NK-92 (cell line): Measurements from ENCODE around the gene RNF183.
"Not testable (repeated sequence)": the region's sequence is repeated elsewhere in the genome, so short reads cannot be mapped to it uniquely, and the experiment has no call there.

ENCODE experiments used
- DNase-seq: peaks from one replicate; lab custom pipeline; 2025; ENCODE audit not compliant: unreplicated experiment; lab: John Stamatoyannopoulos, UW

The RNF183 gene

DNA sequence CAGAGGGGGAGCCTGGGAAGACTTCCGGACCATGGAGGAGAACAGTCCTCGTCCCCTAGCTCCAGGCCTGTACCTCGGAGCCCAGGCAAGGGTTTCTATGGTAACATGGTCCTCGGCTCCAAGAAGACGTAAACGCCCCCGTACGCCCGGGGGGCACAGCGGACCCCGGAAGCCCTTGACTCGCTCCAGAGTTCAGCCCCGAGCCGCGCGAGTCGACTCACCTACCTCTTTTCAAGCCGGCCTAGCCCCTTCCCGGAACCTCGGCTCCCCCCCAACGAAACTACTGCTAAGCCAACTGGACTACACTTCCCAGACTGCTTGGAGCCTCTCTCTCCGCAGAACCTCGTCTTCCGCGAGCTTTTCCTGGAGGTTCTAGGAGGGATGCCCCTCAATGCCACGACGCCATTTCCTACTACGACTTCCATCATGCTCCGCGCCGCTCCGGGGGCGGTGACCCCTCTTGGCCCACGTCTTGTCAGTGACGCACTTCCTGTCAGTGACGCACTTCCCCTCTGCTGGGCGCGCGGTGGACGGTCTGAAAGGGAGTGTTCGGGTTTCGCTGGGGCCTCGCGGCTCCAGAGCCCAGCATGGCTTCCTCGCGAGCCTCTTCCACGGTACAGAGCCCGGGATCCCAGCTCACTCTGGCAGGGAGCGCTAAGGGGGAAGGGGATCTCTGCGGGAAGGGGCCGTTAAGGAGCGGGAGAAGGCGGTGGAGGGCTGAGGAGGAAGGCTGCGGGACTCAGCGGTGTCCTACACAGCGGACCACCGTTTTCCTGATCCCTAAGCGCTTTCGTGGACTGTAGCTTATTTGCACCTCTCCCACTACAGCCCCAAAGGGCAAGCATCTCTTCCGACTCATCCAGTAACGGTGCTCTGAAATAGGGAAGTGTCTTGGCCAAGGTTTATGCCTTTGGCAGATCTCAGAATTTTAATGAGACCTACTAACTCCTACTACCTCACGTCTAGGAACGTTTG lies 27.7 kb downstream of the RNF183 start, which contains the start of the genes CDC26 and PRPF4:
Gene CDC26, minus strand, starts transcription at position 416 of the 975 bp plus-strand sequence. CDS start 3,065 bp downstream, outside the sequence.
Gene PRPF4, plus strand, starts transcription at position 502 of the 975 bp plus-strand sequence. Its CDS starts 86 bp downstream, at position 588.
- DNase-seq: peak; percentile 67

DNA sequence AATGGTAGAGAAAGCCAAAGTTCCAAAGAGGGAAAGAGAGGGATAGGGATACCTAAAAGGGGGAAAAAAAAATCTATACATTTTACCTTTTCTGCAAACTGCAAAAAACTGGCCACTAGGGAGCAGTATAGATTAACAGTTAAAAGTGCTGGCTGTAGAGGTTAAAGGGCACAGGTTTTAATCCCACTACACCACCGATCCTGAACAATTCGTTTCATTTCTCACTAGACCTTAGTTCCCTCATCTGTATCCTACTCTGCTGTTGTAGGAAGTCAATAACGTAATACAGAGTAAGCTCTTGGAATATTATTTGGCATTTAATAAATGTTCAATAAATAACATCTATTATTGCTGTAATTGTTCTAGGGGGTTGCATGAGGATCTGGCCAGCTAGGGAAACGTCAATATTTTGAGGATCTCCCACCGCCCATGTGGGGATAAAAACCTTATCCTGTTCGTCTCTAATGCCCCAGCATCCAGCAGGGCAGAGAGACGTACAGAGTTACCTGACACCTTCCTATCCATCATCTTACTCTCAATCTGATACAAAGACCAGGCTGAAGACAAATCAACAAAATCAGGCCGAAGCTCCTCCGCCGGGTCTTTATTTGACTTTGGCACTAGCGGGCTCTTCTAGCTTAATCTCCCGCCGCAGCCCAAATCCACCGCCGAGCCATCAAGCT lies 28.6 kb downstream of the RNF183 start:
- DNase-seq: no peak

DNA sequence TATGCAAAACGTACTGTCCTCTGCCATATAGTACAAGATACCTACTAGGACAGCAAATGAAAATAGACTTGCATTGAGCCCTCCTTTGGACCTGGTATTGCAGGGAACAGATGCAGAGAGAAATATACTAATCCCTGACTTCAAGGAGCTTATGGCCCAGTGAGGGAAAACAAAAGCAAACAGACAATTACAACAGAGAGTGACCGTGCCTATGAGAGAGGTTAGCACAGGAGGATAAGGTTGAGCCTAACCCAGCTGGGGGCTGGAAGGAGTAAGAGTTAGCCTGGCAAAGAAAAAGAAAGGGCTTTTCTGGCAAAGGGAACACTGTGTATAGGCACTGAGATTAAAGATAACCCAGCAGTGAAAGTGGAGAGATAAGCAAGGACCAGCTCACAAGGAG lies 33.3 kb downstream of the RNF183 start:
- no peak for DNase-seq

DNA sequence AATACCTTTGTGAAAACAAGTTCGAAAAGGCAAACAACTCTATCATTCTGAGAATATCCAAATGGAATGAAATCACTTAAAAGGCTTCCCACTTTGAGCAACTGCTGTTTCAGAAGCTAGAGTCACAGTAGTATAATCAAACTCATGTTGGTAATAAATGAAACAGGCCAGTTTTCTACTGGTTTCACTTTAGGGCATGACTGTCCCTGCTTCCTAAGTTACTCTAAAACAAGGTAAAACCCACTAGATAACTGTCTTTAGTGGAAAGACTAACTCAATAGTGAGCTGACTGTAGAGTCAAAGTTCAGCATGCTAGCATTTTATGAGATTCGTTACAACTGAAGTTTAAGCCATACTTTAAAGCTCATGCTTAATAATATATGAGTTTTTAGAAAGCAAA lies 33.8 kb downstream of the RNF183 start:
- no peak for DNase-seq

DNA sequence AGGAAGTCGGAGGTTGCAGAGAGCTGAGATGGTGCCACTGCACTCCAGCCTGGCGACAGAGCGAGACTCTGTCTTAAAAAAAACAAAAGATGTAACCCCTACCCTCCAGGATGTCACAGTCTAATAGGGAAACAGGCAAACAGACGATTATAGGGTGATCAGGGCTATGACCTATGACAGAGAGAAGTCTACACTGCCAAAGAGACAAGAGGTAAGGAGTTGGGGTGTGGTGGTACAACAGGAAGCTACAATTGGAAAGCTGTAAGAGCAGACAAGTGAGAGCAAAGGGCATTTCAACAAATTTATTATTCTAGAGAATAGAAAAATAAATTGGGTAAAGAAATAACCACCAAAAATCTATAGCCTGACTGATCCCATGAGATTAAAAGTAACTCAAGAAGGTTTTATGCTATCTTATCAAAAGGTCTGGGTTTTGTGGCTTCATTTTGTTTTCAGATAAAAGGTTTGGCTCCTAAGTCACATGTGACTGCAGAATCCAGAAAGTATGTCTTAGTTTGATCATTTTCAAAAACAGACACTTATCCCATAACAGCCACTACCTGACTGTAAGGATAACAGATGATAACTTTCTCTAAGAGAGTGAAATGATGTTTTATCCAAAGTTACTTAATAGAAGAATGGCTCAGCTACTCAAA lies 35.1 kb downstream of the RNF183 start:
- DNase-seq: no peak

DNA sequence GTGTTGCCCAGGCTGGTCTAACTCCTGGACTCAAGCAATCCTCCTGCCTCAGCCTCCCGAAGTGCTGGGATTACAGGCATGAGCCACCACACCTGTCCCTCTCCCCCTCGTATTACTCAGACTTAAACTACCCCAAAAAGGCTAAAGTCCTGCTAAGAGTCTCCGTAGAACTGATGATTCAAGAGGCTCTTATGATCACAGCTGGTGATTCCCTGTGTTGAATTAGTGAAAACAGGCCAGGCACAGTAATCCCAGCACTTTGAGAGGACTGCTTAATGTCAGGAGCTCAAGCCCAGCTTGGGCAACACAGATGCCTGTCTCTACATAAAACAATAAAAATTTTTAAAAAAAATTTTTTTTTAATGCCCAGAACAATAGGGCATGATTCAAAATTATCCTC lies 37.0 kb downstream of the RNF183 start:
- DNase-seq: no peak

DNA sequence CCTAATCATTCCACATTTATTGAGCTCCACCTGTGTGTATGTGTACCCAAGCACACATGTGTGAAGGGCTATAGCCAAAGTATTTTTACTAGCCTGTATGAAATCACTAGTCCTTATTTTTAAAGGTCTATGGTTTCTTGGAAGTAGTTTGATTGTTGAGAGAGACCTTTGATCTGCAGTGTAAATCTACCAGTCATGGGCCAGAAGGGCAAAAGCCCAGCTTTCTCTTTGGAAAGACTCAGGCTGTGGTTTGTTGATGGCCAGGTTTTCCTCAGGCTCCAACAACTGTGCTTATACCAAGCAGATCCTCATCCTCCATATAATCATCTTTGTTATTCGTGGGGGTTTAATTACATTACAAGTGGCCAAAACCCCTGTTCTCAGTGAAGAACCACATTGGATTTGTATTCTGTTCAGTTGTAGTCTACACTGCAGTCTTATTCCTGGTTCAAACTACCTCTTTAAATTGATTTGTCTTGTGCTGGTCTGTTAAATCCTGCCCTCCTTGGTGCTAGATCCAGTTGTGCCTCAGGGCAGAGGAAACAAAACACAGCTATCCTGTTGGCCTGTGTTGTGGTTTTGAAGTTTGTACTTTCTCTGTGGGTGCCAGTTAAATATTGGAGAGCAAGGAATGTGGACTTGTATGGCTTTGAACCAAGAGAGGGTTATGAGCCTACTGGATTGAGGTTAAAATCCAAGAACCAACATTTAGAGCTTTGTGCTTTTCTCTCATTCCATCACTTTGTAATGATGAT lies 41.1 kb downstream of the RNF183 start:
- no peak for DNase-seq

DNA sequence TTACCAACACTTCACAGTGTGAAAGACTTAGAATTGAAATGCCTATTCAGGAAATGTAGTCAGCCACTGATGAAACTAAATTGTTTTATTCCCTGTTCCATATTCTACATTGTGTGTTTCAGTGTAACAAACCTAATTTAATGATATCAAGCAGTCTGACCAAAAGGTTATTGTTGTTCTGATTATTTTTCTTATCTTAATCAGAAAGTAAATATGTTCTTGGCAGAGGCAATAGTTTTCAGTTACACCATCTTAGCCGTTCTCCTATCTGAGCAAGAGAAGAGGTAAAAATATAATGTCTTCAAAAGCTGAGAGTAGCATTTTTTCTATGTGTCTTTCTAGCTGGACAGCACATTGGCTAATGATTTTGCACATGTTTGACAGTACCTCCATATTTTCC lies 44.9 kb downstream of the RNF183 start:
- DNase-seq: no peak

DNA sequence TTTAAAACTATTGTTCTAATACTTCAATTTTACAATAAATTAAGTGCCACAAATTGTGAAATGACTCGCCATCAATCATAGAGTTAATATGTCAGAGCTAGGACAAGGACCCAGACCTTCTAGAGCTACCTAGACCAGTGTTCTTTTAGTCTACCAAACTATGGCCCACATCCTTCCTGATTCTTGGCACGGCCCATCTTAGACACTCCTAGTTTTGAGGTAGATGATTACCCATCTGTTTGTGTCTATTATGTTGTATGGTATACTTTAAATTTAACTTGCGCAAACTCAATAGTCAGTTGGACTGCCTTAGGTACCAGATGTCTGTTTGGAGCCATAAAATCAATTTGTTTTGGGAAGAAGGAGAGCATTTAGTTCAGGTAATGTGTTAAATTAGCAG lies 45.3 kb downstream of the RNF183 start:
- no peak for DNase-seq

DNA sequence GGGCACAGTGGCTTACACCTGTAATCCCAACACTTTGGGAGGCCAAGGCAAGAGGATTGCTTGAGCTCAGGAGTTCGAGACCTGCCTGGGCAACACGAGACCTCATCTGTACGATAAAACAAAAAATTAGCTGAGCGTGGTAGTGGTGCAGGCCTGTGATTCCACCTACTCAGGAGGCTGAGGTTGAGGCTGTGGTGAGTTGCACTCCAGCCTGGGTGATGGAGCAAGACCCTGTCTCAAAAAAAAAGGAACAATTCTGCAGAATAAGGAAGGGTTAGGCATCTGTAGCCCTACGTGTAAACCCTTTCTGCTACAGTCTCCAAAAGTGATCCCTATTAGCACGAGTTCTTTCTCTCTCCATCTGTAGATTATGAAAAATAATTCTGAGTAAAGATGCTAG lies 47.7 kb downstream of the RNF183 start:
- no peak for DNase-seq

DNA sequence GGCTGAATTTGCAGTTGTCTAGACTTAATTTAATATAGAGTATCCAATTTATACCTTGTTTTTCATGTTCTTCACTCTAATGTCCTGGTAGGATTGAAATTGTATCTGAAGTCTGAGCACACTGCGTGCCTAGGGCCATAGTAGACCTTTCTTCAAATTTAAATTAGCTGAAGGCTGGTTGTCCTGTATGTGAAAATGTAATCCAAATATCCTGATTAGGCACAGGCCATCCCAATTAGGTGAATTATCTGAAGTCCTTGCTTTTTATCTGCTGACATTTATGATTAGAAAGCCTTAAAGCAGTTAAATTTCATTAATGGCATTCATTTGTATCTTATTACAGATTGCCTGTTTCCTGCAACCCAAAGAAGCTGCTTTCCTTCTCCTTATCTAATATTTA lies 48.2 kb downstream of the RNF183 start:
- no peak for DNase-seq

DNA sequence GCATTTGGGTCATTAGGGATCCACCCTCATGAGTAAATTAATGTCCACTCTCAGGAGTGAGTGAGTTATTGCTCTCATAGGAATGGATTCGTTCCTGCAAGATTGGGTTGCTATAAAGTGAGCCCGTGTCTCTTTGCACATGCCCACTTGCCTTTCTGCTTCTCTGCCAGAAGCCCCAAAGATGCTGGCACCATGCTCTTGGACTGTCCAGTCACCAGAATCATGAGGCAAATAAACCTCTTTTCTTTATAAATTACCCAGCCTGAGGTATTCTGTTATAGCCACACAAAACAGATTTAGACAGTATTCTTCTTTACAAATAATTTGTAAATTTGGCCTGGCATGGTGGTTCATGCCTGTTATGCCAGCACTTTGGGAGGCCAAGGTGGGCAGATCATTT lies 52.4 kb downstream of the RNF183 start:
- no peak for DNase-seq

DNA sequence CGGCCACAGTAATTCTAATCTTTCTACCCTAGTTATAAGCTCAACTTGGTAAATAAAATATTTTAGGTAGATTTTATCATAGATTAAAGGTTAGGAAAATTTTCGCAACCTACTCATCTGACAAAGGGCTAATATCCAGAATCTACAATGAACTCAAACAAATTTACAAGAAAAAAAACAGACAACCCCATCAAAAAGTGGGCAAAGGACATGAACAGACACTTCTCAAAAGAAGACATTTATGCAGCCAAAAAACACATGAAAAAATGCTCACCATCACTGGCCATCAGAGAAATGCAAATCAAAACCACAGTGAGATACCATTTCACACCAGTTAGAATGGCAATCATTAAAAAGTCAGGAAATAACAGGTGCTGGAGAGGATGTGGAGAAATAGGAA lies 53.5 kb downstream of the RNF183 start:
- DNase-seq: not testable (repeated sequence)

DNA sequence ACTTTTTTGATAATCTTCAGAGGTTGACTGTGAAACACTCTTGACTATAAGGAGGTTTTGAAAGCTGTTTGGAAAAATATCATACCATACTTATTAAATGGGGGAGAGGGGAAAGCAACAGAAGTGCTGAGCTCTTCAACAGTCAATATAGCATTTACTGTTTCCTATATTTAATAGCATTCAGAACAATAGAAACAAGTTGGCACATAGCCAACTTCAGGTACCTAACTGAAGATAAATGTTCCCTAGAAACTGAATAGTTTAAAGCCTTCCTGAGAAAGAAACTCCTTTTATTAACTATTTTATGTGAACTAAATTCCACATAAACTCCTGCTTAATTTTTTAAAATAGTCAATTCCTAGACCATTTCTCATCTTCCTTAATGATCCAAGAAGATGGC lies 55.5 kb downstream of the RNF183 start:
- no peak for DNase-seq
